Muscle of leg (tissue), 11 donors: ENCODE results near the gene CXCR6. TPM values are rescaled to one million over a fixed set of nuclear protein-coding genes. Genes with fewer than 3 reads are reported as not detected.
A peak's percentile ranks its signal among the peaks of the same experiment; 100 is the strongest.

ENCODE experiments used
- DNase-seq: peaks from one replicate; pipeline ENCODE4 v3.0.0; 2013
- H3K27ac ChIP-seq: one replicate; pipeline ENCODE4 v1.5.1; 2013; ENCODE audit warnings: mild to moderate bottlenecking, low read length, control low read depth
- H3K27me3 ChIP-seq: one replicate; pipeline ENCODE4 v1.6.1; 2013; ENCODE audit warnings: low read length; ENCODE audit not compliant: control insufficient read depth, insufficient read depth
- H3K36me3 ChIP-seq: one replicate; pipeline ENCODE4 v1.6.1; 2013; ENCODE audit warnings: low read length; ENCODE audit not compliant: control insufficient read depth, insufficient read depth
- H3K4me1 ChIP-seq: one replicate; pipeline ENCODE4 v1.6.1; 2013; ENCODE audit warnings: low read length; ENCODE audit not compliant: control insufficient read depth, insufficient read depth
- H3K4me3 ChIP-seq: one replicate; pipeline ENCODE4 v1.5.1; 2013; ENCODE audit warnings: low read length, control low read depth
- H3K9me3 ChIP-seq: replicated peaks from 2 replicates; pipeline ENCODE4 v1.6.1; 2013; ENCODE audit warnings: low read depth, low read length; ENCODE audit not compliant: control insufficient read depth
- WGBS: methylation state at CpG from one replicate; pipeline ENCODE4 v1.1.5; 2013; ENCODE audit warnings: missing lambda C conversion rate; ENCODE audit not compliant: insufficient coverage; 5-methylcytosine and 5-hydroxymethylcytosine counted together
- polyA plus RNA-seq, 8 donors: library from polyadenylated mRNA; unstranded; fragments of 120-200 nt; gene quantifications; one replicate each; pipeline versions ENCODE4 v1.2.1 to v1.2.3, GENCODE V29; 2013; ENCODE audit warnings: inconsistent platforms in 1 of 8, low replicate concordance in 1 of 8; ENCODE audit not compliant: insufficient read length in 8 of 8, insufficient read depth in 1 of 8
- total RNA-seq: library from RNA; stranded (reverse); fragments of 120-200 nt; gene quantifications from one replicate; pipeline ENCODE4 v1.2.4, GENCODE V29; 2013

CXCR6 gene
- total and polyA plus RNA-seq, 9 donors: 0.04 to 0.40 (median 0.23) TPM

DNA sequence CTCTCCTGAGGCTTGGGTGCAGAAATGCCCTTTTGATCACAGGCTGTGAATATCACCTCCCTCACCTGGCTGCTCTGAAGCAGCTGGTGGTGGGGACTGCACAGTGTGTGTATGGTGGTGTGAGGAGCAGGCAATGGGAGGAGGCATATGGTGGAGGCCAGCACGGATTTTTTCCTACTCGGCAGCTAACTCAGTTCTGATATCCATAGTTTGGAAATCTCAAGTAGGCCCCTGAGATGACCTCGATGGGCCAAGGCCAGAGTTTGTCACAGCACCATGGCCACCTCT is 21.3 kb upstream of the CXCR6 start:
- 87% methylated on average over 3 of the region's 3 CpGs for WGBS
- Histone ChIP-seq H3K9me3 (no peaks in the 10 kb centered on the region), H3K27ac (no peak overlapping the region), H3K27me3 (no peaks in the 10 kb centered on the region), H3K4me1 (no peaks in the 10 kb centered on the region), H3K36me3 (peaks cover 59% of the 10 kb centered on the region), H3K4me3 (no peak overlapping the region)
- no peak for DNase-seq

DNA sequence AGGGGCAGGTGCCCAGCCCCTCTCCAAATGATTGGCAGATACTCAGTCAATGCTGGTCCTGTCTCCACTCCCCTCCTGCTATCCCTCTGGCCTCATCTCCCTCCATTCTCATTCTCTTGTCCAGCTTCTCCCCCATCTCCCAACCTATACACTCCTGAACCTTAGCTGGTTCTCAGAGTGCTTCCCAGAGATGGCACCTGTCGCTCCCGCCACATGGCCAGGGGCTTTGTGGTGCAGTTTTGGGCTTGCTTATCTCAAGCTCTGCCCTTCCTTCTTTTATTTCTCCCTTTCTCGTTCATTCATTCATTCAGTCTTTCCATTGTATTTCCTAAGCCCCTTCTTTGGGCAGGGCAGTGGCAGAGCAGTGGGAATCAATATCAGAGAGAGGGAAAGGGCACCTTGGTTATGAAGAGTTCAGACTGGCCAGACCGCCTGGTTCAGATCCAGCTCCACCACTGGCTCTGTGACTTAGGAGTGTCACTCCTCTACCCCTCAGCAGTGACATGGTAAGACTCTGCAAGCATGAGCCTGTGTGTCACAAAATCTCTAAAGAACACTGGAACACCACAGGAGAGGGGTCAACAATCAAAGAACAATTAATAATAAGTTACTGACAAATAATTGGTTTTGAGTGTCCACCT is 20.2 kb upstream of the CXCR6 start:
- no peak overlapping the region for H3K27ac ChIP-seq
- H3K36me3 ChIP-seq: peaks cover 68% of the 10 kb centered on the region
- H3K4me3 ChIP-seq: no peak overlapping the region
- H3K27me3 ChIP-seq: no peaks in the 10 kb centered on the region
- WGBS: 100% methylated on average over 2 of the region's 4 CpGs
- H3K4me1 ChIP-seq: no peaks in the 10 kb centered on the region
- no peak for DNase-seq
- H3K9me3 ChIP-seq: no peaks in the 10 kb centered on the region

DNA sequence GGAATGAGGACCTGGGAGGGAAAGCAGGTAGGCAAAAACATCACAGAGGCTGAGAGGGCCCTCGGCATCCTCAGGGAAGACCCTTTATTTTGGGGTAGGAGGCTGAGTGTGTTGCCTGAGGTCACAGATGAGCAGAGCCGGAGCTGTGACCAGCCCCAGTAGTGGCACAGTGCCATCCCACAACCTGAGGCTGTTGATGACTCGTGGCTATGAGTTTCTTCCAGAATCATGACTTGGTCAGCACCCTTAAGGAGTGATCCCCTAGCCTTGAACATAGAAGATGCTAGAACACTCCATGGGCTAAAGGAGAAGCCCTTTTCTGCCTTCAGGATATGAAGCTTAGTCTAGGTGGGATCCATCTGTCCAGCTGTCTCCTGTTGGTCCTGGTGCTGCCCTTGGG is 19.5 kb upstream of the CXCR6 start:
- Histone ChIP-seq H3K4me1 (no peaks in the 10 kb centered on the region), H3K27ac (no peak overlapping the region), H3K9me3 (no peaks in the 10 kb centered on the region), H3K27me3 (no peaks in the 10 kb centered on the region), H3K36me3 (peaks cover 69% of the 10 kb centered on the region), H3K4me3 (no peak overlapping the region)
- WGBS: 93% methylated on average over 2 of the region's 3 CpGs
- no peak for DNase-seq

DNA sequence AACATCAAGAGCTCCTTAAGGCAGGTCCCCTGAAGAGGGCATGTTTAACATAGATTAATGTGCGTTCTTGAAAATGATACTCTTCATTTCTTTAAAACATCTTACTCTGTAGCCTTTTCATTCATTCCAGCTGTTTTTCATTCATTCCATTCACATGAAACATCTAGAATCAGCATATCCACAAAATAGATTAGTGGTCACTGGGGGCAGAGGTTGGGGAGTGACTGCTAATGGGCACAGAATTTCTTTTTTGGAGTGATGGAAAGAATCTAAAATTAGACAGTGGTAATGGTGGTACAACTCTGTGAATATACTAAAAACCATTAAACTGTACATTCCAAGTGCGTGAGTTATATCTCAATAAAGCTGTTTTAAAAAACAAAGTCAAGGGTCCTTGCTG is 15.4 kb upstream of the CXCR6 start:
- Histone ChIP-seq H3K4me1 (no peaks in the 10 kb centered on the region), H3K36me3 (peaks cover 67% of the 10 kb centered on the region), H3K27ac (no peak overlapping the region), H3K4me3 (no peak overlapping the region), H3K27me3 (no peaks in the 10 kb centered on the region), H3K9me3 (no peaks in the 10 kb centered on the region)
- DNase-seq: no peak
- WGBS: no CpG with 5 or more reads among the region's 2 CpGs

DNA sequence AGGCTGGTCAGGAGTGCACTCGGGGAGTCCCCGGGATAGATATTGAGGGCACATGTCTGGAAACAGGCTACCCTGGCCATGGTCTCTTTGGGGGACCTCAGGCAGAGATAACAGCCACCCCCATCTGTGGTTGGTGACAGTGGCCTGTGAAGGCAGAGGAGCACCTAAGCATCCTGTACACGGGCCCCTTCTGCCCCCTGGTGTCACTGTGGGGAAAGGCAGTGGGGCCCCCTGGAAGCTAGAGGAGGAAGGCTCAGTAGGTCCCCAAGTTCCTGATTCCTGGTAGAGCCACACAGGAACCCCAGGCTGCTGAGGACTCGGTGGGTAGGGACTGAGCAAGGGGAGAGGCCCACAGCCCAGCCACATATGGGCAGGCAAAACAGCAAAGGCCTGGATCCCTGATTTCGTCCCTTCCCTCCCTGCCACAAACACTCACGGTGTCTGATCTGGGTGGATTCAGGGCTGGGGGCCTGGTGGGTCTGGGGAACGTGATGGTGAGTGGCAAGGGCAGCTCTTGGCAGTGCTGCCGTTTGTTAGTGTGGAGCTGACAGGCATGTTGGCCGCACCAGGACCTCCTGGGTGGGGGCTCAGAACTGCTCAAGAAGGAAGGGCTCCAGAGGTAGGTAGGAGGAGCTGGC is 14.1 kb upstream of the CXCR6 start:
- Histone ChIP-seq H3K27ac (no peak overlapping the region), H3K36me3 (peaks cover 55% of the 10 kb centered on the region), H3K4me1 (no peaks in the 10 kb centered on the region), H3K27me3 (no peaks in the 10 kb centered on the region), H3K9me3 (no peaks in the 10 kb centered on the region), H3K4me3 (no peak overlapping the region)
- 57% methylated on average over 5 of the region's 9 CpGs for WGBS
- DNase-seq: peak; percentile 27

DNA sequence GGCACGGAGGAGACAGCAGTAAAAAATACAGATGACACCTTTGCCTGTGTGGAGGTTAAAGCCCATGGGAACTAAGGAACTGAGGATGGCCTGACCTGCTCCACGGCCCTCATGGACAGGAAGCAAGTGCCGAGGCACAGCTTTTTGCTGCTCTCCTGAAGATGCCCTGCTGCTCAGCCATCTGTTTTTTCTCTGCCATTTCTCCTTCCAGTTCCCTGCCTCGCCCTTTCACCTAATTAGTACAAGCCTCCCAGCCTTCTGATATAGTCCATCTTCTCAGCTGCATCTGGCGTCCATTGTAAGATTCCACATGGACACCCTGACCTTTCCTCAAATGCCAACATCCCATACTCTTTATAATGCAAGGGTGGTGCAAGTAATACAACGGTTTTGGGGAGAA is 11.8 kb upstream of the CXCR6 start:
- H3K27ac ChIP-seq: no peak overlapping the region
- 72% methylated on average over 4 of the region's 6 CpGs for WGBS
- no peaks in the 10 kb centered on the region for H3K27me3 ChIP-seq
- H3K9me3 ChIP-seq: no peaks in the 10 kb centered on the region
- H3K4me1 ChIP-seq: no peaks in the 10 kb centered on the region
- no peak for DNase-seq
- H3K36me3 ChIP-seq: peaks cover 68% of the 10 kb centered on the region
- no peak overlapping the region for H3K4me3 ChIP-seq

DNA sequence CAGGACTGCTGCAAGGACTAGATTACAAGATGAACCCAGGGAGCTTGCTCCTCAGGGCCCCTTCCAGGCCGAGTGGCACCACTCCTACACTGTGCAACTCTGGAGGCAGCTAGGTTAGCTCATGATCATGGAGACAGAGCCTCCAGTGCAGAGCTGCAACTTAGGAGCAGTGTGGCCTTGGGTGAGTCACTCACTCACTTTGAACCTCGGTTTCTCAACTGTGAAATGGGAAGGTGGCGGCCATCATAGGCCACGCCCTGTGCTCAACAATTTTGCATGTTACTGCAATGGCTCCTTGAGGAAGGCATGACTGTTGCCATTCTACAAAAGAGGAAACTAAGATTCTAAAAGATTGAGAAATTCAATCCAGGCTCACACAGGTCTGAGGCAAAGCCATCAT is 11.2 kb upstream of the CXCR6 start:
- Histone ChIP-seq H3K36me3 (peaks cover 74% of the 10 kb centered on the region), H3K27ac (no peak overlapping the region), H3K27me3 (no peaks in the 10 kb centered on the region), H3K4me3 (no peak overlapping the region), H3K4me1 (no peaks in the 10 kb centered on the region), H3K9me3 (no peaks in the 10 kb centered on the region)
- WGBS: 94% methylated on average over 3 of the region's 4 CpGs
- no peak for DNase-seq

DNA sequence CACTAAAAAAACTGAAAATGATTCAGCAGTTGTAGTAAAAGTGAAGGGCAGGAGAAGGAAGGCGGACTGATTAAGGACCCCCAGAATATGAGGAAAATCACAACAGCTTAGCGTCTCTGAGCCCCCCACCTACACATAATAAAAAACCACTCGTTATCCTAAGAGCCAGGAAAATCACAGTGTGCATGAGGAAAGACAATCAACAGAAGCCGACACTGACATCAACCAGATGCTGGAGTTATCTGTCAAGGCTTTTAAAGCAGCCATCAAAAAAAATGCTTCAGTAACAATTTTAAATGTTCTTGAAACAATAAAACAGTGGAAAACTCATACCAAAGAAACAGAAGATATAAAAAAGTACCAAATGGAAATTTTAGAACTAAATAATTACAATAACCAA is 9.7 kb upstream of the CXCR6 start:
- H3K27me3 ChIP-seq: no peaks in the 10 kb centered on the region
- no peak for DNase-seq
- no peaks in the 10 kb centered on the region for H3K9me3 ChIP-seq
- no peak overlapping the region for H3K27ac ChIP-seq
- peaks cover 63% of the 10 kb centered on the region for H3K36me3 ChIP-seq
- H3K4me3 ChIP-seq: no peak overlapping the region
- WGBS: no CpG with 5 or more reads among the region's 4 CpGs
- no peaks in the 10 kb centered on the region for H3K4me1 ChIP-seq

DNA sequence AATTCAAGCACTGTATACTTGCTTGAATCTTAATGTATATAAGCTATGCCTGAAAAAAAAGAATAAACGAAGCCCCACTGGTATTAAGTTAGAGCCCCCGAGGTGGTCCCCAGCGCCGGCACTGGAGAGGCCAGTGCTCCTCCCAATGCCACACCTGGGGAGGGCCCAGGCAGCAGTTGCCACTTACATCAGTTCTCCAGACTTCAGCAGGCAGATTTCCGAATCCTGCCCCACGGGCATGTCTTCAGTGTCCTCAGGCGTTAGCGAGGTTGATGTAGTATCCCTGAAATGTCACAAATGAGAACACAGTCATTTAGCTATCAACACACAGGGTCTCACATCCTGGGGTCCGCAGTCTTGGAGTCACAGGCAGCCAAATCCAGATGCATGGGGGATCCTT is 7.0 kb upstream of the CXCR6 start:
- H3K4me3 ChIP-seq: no peak overlapping the region
- no peak for DNase-seq
- no peaks in the 10 kb centered on the region for H3K9me3 ChIP-seq
- no peak overlapping the region for H3K27ac ChIP-seq
- H3K27me3 ChIP-seq: no peaks in the 10 kb centered on the region
- peaks cover 36% of the 10 kb centered on the region for H3K36me3 ChIP-seq
- 96% methylated on average over 7 of the region's 9 CpGs for WGBS
- peaks cover 6% of the 10 kb centered on the region for H3K4me1 ChIP-seq

DNA sequence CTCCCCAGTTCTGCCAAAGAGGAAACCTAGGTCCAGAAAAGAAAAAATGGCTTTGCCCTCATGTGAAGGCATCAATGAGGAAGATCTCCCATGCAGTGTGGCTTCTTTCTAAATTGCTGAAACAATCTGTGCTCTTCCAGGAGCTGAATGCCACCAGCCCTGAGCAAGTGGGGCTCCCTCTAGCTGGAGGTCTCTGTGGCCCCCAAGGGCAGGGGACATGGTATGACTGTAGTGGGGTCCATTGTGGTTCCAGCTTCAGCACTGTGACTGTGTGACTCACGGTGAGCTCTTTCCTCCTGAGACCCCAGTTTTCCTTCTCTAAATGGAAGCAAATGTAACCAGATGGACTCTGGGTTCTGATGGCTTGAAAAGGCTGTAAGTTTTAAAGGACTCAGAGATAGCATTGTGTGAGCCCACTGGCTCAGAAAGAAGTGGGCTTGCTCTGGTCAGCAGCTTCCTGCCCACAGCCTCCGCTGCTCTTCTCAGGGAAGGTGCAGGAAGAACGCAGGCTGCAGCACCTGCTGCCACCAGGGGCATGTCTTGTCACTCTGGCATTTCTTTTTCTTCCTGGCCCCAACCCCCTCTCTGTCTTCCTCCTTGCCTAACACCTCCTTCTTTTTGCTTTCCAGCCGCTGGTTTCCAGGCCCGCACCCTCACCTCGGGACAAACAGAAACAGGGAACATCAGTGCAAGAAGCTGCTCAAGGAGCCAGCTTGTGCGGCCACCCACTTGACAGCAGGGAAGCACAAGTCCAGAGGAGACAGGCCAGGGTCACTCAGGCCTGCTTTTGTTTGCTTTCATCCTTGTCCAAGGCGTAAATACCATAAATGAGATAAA is 5.8 kb upstream of the CXCR6 start:
- H3K36me3 ChIP-seq: peaks cover 25% of the 10 kb centered on the region
- H3K9me3 ChIP-seq: no peaks in the 10 kb centered on the region
- no peak overlapping the region for H3K27ac ChIP-seq
- WGBS: 85% methylated on average over 6 of the region's 8 CpGs
- H3K27me3 ChIP-seq: no peaks in the 10 kb centered on the region
- no peak overlapping the region for H3K4me3 ChIP-seq
- no peak for DNase-seq
- peaks cover 10% of the 10 kb centered on the region for H3K4me1 ChIP-seq
